PC-9 (cell line): ENCODE data around the gene MSANTD2. TPM values are rescaled to one million over a fixed set of nuclear protein-coding genes. Genes with fewer than 3 reads are reported as not detected.

Experiments
- BruUV-seq: library from RNA; stranded (reverse); fragments of 400-500 nt; replicated peaks from 2 replicates; lab custom pipeline; 2021; lab: Mats Ljungman, UMichigan
- CTCF ChIA-PET: fragments of 300-600 bp; sonication (Branson Sonifier 250); formaldehyde crosslinking; loops from one replicate; lab custom pipeline; 2022; ENCODE audit warnings: antibody characterized with exemption; lab: Charles Lee
- POLR2A ChIA-PET: fragments of 300-600 bp; sonication (Branson Sonifier 250); formaldehyde crosslinking; loops from one replicate; lab custom pipeline; 2022; ENCODE audit warnings: antibody characterized with exemption; ENCODE audit not compliant: unreplicated experiment; lab: Charles Lee
- DNase-seq, 2 experiments: peaks; one replicate each; pipeline versions ENCODE4 v3.0.0 to v3.0.0-alpha.2; 2015 to 2022; ENCODE audit warnings: mixed read lengths in 1 of 2
- H2AFZ ChIP-seq: fragments of 200-600 bp; sonication (generic); 2 replicates; pipeline ENCODE4 v1.8.1; 2017; ENCODE audit warnings: antibody characterized with exemption
- H3F3A ChIP-seq: fragments of 200-600 bp; sonication (generic); 2 replicates; pipeline ENCODE4 v1.8.1; 2017; ENCODE audit warnings: antibody characterized with exemption, mild to moderate bottlenecking, low read depth; ENCODE audit not compliant: insufficient read depth
- H3K27ac ChIP-seq: fragments of 200-600 bp; sonication (generic); 2 replicates; pipeline ENCODE4 v1.6.1; 2016; ENCODE audit warnings: mixed run types
- H3K27me3 ChIP-seq: fragments of 200-600 bp; sonication (generic); 2 replicates; pipeline ENCODE4 v1.6.1; 2016; ENCODE audit warnings: low read depth, mixed run types; ENCODE audit not compliant: insufficient read depth
- H3K36me3 ChIP-seq: fragments of 200-600 bp; sonication (generic); 2 replicates; pipeline ENCODE4 v1.6.1; 2016; ENCODE audit warnings: low read depth, mixed run types
- H3K4me1 ChIP-seq: fragments of 200-600 bp; sonication (generic); replicated peaks from 2 replicates; pipeline ENCODE4 v1.6.1; 2016; ENCODE audit warnings: mixed run types; ENCODE audit not compliant: insufficient read depth
- H3K4me2 ChIP-seq: fragments of 200-600 bp; sonication (generic); 2 replicates; pipeline ENCODE4 v1.6.1; 2017; ENCODE audit warnings: mixed run types
- H3K4me3 ChIP-seq: fragments of 200-600 bp; sonication (generic); 2 replicates; pipeline ENCODE4 v1.6.1; 2016; ENCODE audit warnings: mixed run types
- H3K79me2 ChIP-seq: fragments of 200-600 bp; sonication (generic); 2 replicates; pipeline ENCODE4 v1.6.1; 2017; ENCODE audit warnings: low read depth, mixed run types
- H3K9me2 ChIP-seq: fragments of 200-600 bp; sonication (generic); 2 replicates; pipeline ENCODE4 v1.8.1; 2017; ENCODE audit warnings: mild to moderate bottlenecking; ENCODE audit not compliant: insufficient read depth
- H3K9me3 ChIP-seq: fragments of 200-600 bp; sonication (generic); 2 replicates; pipeline ENCODE4 v1.8.1; 2016; ENCODE audit warnings: low read depth; ENCODE audit not compliant: insufficient read depth
- H4K20me1 ChIP-seq: fragments of 200-600 bp; sonication (generic); 2 replicates; pipeline ENCODE4 v1.8.1; 2017; ENCODE audit not compliant: insufficient read depth
- EZH2 ChIP-seq: fragments of 200-600 bp; sonication (generic); IDR thresholded peaks from 2 replicates; pipeline ENCODE4 v1.8.0; 2017; ENCODE audit warnings: antibody characterized with exemption, low read depth
- intact Hi-C: fragments of 100-400 bp; cut with micrococcal nuclease; formaldehyde crosslinking; loops from one replicate; pipeline ENCODE4 v1.10.0; 2022; ENCODE audit not compliant: unreplicated experiment
- total RNA-seq: library from RNA; stranded (reverse); gene quantifications from 2 replicates; pipeline ENCODE4 v1.2.3, GENCODE V29; 2021
- TF ChIP-seq, protein P1 (sequence below): fragments of 200-600 bp; sonication (generic); conservative IDR thresholded peaks from 2 replicates; pipeline ENCODE4 v1.6.1; 2017; ENCODE audit warnings: mixed run types, antibody characterized with exemption, mild to moderate bottlenecking, moderate library complexity

Gene MSANTD2
- total RNA-seq, 1 experiment from 2014 or later = 16.9 TPM

DNA sequence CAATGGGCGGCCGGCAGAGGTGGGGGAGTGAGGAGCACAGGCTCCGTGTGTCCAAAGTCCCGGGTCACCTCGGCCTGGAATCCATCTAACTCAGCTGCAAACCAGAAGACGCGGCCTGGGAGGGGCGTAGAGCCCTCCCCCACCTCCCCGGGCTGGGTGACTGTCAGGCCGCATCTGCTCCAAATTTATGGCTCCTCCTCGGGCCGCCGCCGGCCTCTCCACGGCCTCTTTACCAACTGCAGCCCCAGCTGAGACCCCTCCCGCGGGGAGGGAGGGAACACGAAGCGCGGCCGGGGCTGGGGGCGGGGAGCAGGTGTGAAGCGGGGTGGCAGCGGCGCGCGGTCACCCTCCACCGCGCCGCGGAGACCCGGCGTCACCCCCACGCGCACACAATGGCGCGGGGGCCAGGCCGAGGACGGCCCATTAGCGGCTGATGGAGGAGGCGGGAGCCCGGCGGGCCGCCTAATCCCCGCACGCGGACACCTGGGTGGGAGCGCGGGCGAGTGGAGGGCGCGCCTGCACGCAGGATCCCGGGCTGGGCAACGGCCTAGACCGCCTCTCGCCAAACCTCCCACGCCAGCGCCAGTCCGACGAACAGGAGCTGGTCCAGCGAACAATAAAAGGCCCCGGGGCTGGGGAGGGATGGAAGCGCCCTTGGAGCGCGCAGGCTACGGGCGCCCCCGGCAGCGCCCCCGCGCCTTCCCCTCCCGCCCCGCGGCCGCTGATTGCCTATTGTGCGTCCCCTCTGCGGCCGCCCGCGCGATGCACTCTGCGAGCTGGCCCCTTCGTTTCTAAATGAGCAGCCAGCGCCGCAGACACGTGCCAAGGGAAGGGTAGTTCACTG, 39.1 kb upstream of the MSANTD2 start:
- Histone ChIP-seq H2AFZ (no peak overlapping the region), H3K4me2 (no peak overlapping the region), H3K27me3 (peaks cover 31% of the 10 kb centered on the region), H3K79me2 (no peaks in the 10 kb centered on the region), H3K36me3 (no peaks in the 10 kb centered on the region), H3F3A (peaks cover 8% of the 10 kb centered on the region), H3K4me1 (peaks cover 29% of the 10 kb centered on the region), H3K27ac (no peak overlapping the region), H3K4me3 (no peak overlapping the region), H4K20me1 (no peaks in the 10 kb centered on the region), H3K9me2 (no peaks in the 10 kb centered on the region), H3K9me3 (no peaks in the 10 kb centered on the region)
- TF ChIP-seq, protein P1, sequence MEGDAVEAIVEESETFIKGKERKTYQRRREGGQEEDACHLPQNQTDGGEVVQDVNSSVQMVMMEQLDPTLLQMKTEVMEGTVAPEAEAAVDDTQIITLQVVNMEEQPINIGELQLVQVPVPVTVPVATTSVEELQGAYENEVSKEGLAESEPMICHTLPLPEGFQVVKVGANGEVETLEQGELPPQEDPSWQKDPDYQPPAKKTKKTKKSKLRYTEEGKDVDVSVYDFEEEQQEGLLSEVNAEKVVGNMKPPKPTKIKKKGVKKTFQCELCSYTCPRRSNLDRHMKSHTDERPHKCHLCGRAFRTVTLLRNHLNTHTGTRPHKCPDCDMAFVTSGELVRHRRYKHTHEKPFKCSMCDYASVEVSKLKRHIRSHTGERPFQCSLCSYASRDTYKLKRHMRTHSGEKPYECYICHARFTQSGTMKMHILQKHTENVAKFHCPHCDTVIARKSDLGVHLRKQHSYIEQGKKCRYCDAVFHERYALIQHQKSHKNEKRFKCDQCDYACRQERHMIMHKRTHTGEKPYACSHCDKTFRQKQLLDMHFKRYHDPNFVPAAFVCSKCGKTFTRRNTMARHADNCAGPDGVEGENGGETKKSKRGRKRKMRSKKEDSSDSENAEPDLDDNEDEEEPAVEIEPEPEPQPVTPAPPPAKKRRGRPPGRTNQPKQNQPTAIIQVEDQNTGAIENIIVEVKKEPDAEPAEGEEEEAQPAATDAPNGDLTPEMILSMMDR = no peak
- TF ChIP-seq EZH2 = no peak
- no peak for DNase-seq
- intact Hi-C loops = loop anchor here (5.0 to 10.0 kb wide), 3 partner anchors 508 to 767 kb away; no protein-coding TSS in a partner anchor
- POLR2A ChIA-PET = no interaction called here
- CTCF ChIA-PET = interaction anchor here (0.6 kb wide), 1 partner anchor 1035 kb away, joined by 9 read pairs; no protein-coding TSS in a partner anchor
- BruUV-seq = no TSS peak

- Histone ChIP-seq H4K20me1 (no peaks in the 10 kb centered on the region), H3K4me3 (no peak overlapping the region), H3K36me3 (no peaks in the 10 kb centered on the region), H3K9me3 (no peaks in the 10 kb centered on the region), H3K4me1 (peaks cover 35% of the 10 kb centered on the region), H3K27me3 (peaks cover 26% of the 10 kb centered on the region), H3K27ac (no peak overlapping the region), H3K9me2 (no peaks in the 10 kb centered on the region), H3K79me2 (no peaks in the 10 kb centered on the region), H3F3A (peaks cover 14% of the 10 kb centered on the region), H3K4me2 (no peak overlapping the region), H2AFZ (no peak overlapping the region)
- BruUV-seq = no TSS peak
- POLR2A ChIA-PET = no interaction called here
- no peak for TF ChIP-seq EZH2
- TF ChIP-seq, protein P1 = no peak
- CTCF ChIA-PET = no interaction called here
- intact Hi-C loops = loop anchor here (5.0 to 10.0 kb wide), 3 partner anchors 509 to 766 kb away; no protein-coding TSS in a partner anchor
- DNase-seq = no peak
These were observed 38.6 kb upstream of the MSANTD2 start for GRCh38 chr11:124838805-124839127.

DNA sequence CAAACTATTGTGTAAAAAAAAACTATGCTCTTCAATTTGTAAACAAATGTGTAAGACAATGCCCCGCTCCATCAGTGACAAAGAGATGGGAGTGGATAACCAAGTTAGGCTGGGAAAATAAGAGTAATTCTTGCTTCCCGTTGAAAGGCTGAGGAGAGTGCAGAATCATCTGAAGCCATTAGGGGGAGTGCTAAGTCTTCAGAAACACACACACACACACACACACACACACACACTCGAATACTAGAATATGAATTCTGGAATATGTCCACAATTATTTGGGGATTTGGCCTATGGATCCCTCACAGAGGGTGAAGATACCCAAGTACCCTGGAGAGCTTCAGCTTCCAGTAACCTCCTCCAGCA, 37.3 kb upstream of the MSANTD2 start:
- H4K20me1 ChIP-seq = no peaks in the 10 kb centered on the region
- H3K27me3 ChIP-seq = peaks cover 13% of the 10 kb centered on the region
- 0 out of 2 replicates have a peak overlapping the region, but pooled peaks have one; percentile 11 for H3K4me3 ChIP-seq
- TF ChIP-seq, protein P1 = peak; percentile 66
- TF ChIP-seq EZH2 = no peak
- H3K4me1 ChIP-seq = peaks cover 48% of the 10 kb centered on the region
- ChIA-PET CTCF (interaction anchor here (1.0 to 1.6 kb wide), 5 partner anchors 44 to 193 kb away, joined by 3 to 21 read pairs (median 7); no protein-coding TSS in a partner anchor), POLR2A (no interaction called here)
- intact Hi-C loops = loop anchor here (1.0 to 10.0 kb wide), 10 partner anchors 37 to 765 kb away; partner anchors contain the start of genes ESAM, MSANTD2, SIAE and SPA17
- no peaks in the 10 kb centered on the region for H3K9me2 ChIP-seq
- H3K4me2 ChIP-seq = peak overlapping the region; percentile 51
- no peak overlapping the region for H3K27ac ChIP-seq
- no TSS peak for BruUV-seq
- no peaks in the 10 kb centered on the region for H3K79me2 ChIP-seq
- peaks cover 22% of the 10 kb centered on the region for H3F3A ChIP-seq
- H2AFZ ChIP-seq = no peak overlapping the region
- H3K9me3 ChIP-seq = no peaks in the 10 kb centered on the region
- DNase-seq = peak; percentile 22 to 68
- H3K36me3 ChIP-seq = no peaks in the 10 kb centered on the region
